SH-SY5Y (cell line): ENCODE results near the gene CBX5.

Experiments used
- GATA2 ChIP-seq: IDR thresholded peaks from 2 replicates; pipeline ENCODE4 v1.6.1; 2011; ENCODE audit warnings: mild to moderate bottlenecking, low read depth, low read length
- GATA3 ChIP-seq: IDR thresholded peaks from 2 replicates; pipeline ENCODE4 v1.6.1; 2011; ENCODE audit warnings: low read depth, mild to moderate bottlenecking, low read length, moderate library complexity

GRCh38 chr12:54200412-54200811 is 79.5 kb downstream of the CBX5 start:
- TF ChIP-seq GATA2 (no peak), GATA3 (no peak)
